Endothelial cell of umbilical vein (primary cell): ENCODE results near the gene SPACDR. TPM values are rescaled to one million over a fixed set of nuclear protein-coding genes. Genes with fewer than 3 reads are reported as not detected.

ENCODE experiments used
- BruUV-seq: library from RNA; stranded (reverse); fragments of 400-500 nt; replicated peaks from 2 replicates; lab custom pipeline; 2021; lab: Mats Ljungman, UMichigan
- CTCF ChIA-PET: fragments of 300-600, 350-600 bp; sonication (Branson Sonifier 250); formaldehyde crosslinking; loops from one replicate; lab custom pipeline; 2021; ENCODE audit warnings: antibody characterized with exemption, inconsistent platforms; lab: Charles Lee
- POLR2A ChIA-PET: fragments of 300-600, 350-600 bp; sonication (Branson Sonifier 250); formaldehyde crosslinking; loops from one replicate; lab custom pipeline; 2021; ENCODE audit warnings: antibody characterized with exemption, inconsistent platforms; lab: Charles Lee
- DNase-seq: peaks from one replicate; pipeline ENCODE4 v3.0.0-alpha.2; 2011; ENCODE audit warnings: low read depth, low spot score
- FAIRE-seq: peaks from 2 replicates; lab custom pipeline; 2011; peaks lifted over from hg19 to GRCh38; lab: Jason Lieb, UNC
- H2AFZ ChIP-seq: 2 replicates; pipeline ENCODE4 v1.6.0; 2012; ENCODE audit warnings: low read depth, low read length, control low read depth, inconsistent platforms
- H3K27ac ChIP-seq: 2 replicates; pipeline ENCODE4 v1.5.1; 2011; ENCODE audit warnings: low read depth, mild to moderate bottlenecking, control low read depth, low read length, moderate library complexity; ENCODE audit not compliant: insufficient read depth
- H3K27me3 ChIP-seq, 2 experiments: 2 replicates each; pipeline versions ENCODE4 v1.6.0 to v1.6.1; 2011; ENCODE audit warnings: low read length in 2 of 2, mixed read lengths in 1 of 2; ENCODE audit not compliant: control insufficient read depth in 2 of 2, insufficient read depth in 2 of 2
- H3K36me3 ChIP-seq, 2 experiments: 2 replicates in 1 of 2; 3 replicates in 1 of 2; pipeline ENCODE4 v1.5.1; 2011; ENCODE audit warnings: low read length in 2 of 2, mild to moderate bottlenecking in 1 of 2, moderate library complexity in 1 of 2; ENCODE audit not compliant: control insufficient read depth in 2 of 2, insufficient read depth in 2 of 2; ENCODE audit errors: extremely low read depth in 1 of 2
- H3K4me1 ChIP-seq: 3 replicates; pipeline ENCODE4 v1.5.1; 2011; ENCODE audit warnings: mild to moderate bottlenecking, low read length; ENCODE audit not compliant: control insufficient read depth, insufficient read depth; ENCODE audit errors: extremely low read depth
- H3K4me2 ChIP-seq: 2 replicates; pipeline ENCODE4 v1.6.1; 2011; ENCODE audit warnings: low read length, control low read depth, mixed read lengths; ENCODE audit not compliant: insufficient read depth
- H3K4me3 ChIP-seq, 3 experiments: fragments of 200-600 bp in 1 of 3; sonication (generic), shearing (Covaris generic) in 1 of 3; replicated peaks in 1 of 3; 2 replicates each; pipeline ENCODE4 v1.5.1; 2011 to 2016; ENCODE audit warnings: control low read depth in 3 of 3, low read length in 3 of 3, mild to moderate bottlenecking in 2 of 3, inconsistent platforms in 1 of 3, low read depth in 1 of 3, moderate library complexity in 1 of 3; ENCODE audit not compliant: insufficient read depth in 1 of 3
- H3K79me2 ChIP-seq: 2 replicates; pipeline ENCODE4 v1.6.0; 2012; ENCODE audit warnings: low read length, inconsistent platforms; ENCODE audit not compliant: control insufficient read depth, insufficient read depth
- H3K9ac ChIP-seq: replicated peaks from 2 replicates; pipeline ENCODE3; 2011; ENCODE audit warnings: low read length, control low read depth; ENCODE audit not compliant: insufficient read depth; ENCODE audit errors: extremely low read depth
- H3K9me1 ChIP-seq: replicated peaks from 3 replicates; pipeline ENCODE4 v1.6.0; 2011; ENCODE audit warnings: mild to moderate bottlenecking, low read length; ENCODE audit not compliant: control insufficient read depth, insufficient read depth; ENCODE audit errors: extremely low read depth
- H3K9me3 ChIP-seq: replicated peaks from 2 replicates; pipeline ENCODE4 v1.5.1; 2012; ENCODE audit warnings: low read length, inconsistent platforms; ENCODE audit not compliant: control insufficient read depth, insufficient read depth
- H4K20me1 ChIP-seq: replicated peaks from 2 replicates; pipeline ENCODE3; 2011; ENCODE audit warnings: mild to moderate bottlenecking, low read length; ENCODE audit not compliant: control insufficient read depth, insufficient read depth; ENCODE audit errors: extremely low read depth
- GATA2 ChIP-seq: IDR thresholded peaks from 2 replicates; pipeline ENCODE4 v1.7.0; 2011; ENCODE audit warnings: low read depth, mild to moderate bottlenecking, moderate library complexity, mixed read lengths, low read length; ENCODE audit not compliant: insufficient read length, insufficient read depth
- MYC ChIP-seq: IDR thresholded peaks from one replicate; pipeline ENCODE4 v1.6.1; 2011; ENCODE audit warnings: mild to moderate bottlenecking, low read depth, low read length
- POLR2AphosphoS5 ChIP-seq: IDR thresholded peaks from 2 replicates; pipeline ENCODE4 v1.6.1; 2012; ENCODE audit warnings: low read depth, mild to moderate bottlenecking, control low read depth, low read length, moderate library complexity; ENCODE audit not compliant: insufficient read depth
- dilution Hi-C: fragments of 300-500 bp; cut with MboI; formaldehyde crosslinking; loops from one replicate; pipeline ENCODE4 v1.15.0; 2019; ENCODE audit warnings: low sequenced_read_pairs; ENCODE audit not compliant: extremely low pct_ligation_motif_present
- intact Hi-C: fragments of 100-400 bp; cut with micrococcal nuclease; formaldehyde crosslinking; loops from one replicate; pipeline ENCODE4 v1.10.0; 2022
- polyA plus RNA-seq, 4 experiments: library from polyadenylated mRNA; depleted of rRNA in 3 of 4; stranded (reverse) in 3 of 4; unstranded in 1 of 4; fragments of >200 nt; gene quantifications; 2 replicates each; pipeline versions ENCODE4 v1.2.1 to v1.2.3, GENCODE V29; 2011 to 2012; ENCODE audit warnings: missing spikeins in 1 of 4
- total RNA-seq: library from RNA; stranded (reverse); gene quantifications from 2 replicates; pipeline ENCODE4 v1.2.3, GENCODE V29; 2021
- TF ChIP-seq, protein P1 (sequence below): IDR thresholded peaks from 2 replicates; pipeline ENCODE4 v1.6.1; 2011; ENCODE audit not compliant: insufficient read depth, insufficient read length
- TF ChIP-seq, protein P2 (sequence below), 2 donors: IDR thresholded peaks; 1 replicate in 1 of 2; 2 replicates in 1 of 2; pipeline ENCODE4 v1.5.1; 2011; ENCODE audit warnings: low read length in 2 of 2, mild to moderate bottlenecking in 2 of 2, moderate library complexity in 2 of 2, control low read depth in 1 of 2, inconsistent platforms in 1 of 2, low read depth in 1 of 2; ENCODE audit not compliant: insufficient read depth in 1 of 2; ENCODE audit errors: extremely low read depth in 1 of 2

SPACDR gene
- total and polyA plus RNA-seq, 2 donors (not counting 3 experiments of a cell fraction or from before 2014, with no cell fraction given): 1.6 to 4.1 TPM

- FAIRE-seq (no peak), DNase-seq (no peak)
- H4K20me1 ChIP-seq: no peaks in the 10 kb centered on the region
- ChIA-PET POLR2A (no interaction called here), CTCF (interaction anchor here (1.7 kb wide), 1 partner anchor 16 kb away, joined by 10 read pairs; no protein-coding TSS in a partner anchor)
- dilution Hi-C loops: no loop called here
- H3K27ac ChIP-seq: no peak overlapping the region
- intact Hi-C loops: no loop called here
- H2AFZ ChIP-seq: no peak overlapping the region
- no peak overlapping the region for H3K4me2 ChIP-seq
- H3K9ac ChIP-seq: no peak overlapping the region
- no peaks in the 10 kb centered on the region for H3K79me2 ChIP-seq
- no TSS peak for BruUV-seq
- no peaks in the 10 kb centered on the region for H3K4me1 ChIP-seq
- peaks cover 0 to 4% of the 10 kb centered on the region in 2 experiments for H3K27me3 ChIP-seq
- H3K4me3 ChIP-seq: no peak overlapping the region
- TF ChIP-seq POLR2AphosphoS5: no peak
- no peak for TF ChIP-seq MYC
- TF ChIP-seq, protein P1, sequence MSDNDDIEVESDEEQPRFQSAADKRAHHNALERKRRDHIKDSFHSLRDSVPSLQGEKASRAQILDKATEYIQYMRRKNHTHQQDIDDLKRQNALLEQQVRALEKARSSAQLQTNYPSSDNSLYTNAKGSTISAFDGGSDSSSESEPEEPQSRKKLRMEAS: no peak
- TF ChIP-seq GATA2: no peak
- TF ChIP-seq, protein P2, sequence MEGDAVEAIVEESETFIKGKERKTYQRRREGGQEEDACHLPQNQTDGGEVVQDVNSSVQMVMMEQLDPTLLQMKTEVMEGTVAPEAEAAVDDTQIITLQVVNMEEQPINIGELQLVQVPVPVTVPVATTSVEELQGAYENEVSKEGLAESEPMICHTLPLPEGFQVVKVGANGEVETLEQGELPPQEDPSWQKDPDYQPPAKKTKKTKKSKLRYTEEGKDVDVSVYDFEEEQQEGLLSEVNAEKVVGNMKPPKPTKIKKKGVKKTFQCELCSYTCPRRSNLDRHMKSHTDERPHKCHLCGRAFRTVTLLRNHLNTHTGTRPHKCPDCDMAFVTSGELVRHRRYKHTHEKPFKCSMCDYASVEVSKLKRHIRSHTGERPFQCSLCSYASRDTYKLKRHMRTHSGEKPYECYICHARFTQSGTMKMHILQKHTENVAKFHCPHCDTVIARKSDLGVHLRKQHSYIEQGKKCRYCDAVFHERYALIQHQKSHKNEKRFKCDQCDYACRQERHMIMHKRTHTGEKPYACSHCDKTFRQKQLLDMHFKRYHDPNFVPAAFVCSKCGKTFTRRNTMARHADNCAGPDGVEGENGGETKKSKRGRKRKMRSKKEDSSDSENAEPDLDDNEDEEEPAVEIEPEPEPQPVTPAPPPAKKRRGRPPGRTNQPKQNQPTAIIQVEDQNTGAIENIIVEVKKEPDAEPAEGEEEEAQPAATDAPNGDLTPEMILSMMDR (IDR thresholded peaks at IDR 0.05; ENCODE audit: extremely low read depth in 1 of 2, insufficient read depth in 1 of 2, low read depth in 1 of 2, low read length in 2 of 2): no peak
- no peaks in the 10 kb centered on the region for H3K9me3 ChIP-seq
- H3K9me1 ChIP-seq: no peaks in the 10 kb centered on the region
- no peaks in the 10 kb centered on the region for H3K36me3 ChIP-seq
Observed at GRCh38 chr7:100423315-100423714, 40.7 kb downstream of the SPACDR start.
